ENCODE results near the gene BAZ2B.

BAZ2B gene

DNA sequence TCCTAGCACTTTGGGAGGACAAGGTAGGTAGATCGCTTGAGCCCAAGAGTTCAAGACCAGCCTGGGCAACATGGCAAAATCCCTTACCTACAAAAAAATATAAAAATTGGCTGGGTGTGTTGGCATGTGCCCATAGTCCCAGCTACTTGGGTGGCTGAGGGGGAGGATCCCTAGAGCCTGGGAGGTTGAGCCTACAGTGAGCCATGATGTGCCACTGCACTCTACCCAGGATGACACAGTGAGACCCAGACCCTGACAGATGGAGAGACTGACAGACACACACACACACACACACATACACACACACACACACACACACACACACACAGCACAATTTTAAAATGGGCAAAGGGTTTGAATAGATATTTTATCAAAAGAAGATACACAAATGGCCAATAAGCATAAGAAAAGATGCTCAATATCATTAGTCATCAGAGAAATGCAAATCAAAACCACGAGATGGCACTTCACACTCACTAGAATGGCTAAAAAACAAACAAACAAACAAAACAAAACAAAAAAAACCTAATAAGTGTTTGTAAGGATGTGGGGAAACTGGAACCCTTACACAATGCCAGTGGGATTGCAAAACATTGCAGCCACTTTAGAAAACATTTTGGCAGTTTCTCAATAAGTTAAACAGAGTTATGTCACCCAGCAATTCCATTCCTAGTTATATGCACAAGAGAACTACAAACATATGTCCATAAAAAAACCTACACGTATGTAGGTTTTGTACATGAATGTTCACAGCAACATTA is 42.3 kb downstream of the BAZ2B start:
- DNase-seq (ENCODE audit: low read depth in 3 of 3), result no peak

DNA sequence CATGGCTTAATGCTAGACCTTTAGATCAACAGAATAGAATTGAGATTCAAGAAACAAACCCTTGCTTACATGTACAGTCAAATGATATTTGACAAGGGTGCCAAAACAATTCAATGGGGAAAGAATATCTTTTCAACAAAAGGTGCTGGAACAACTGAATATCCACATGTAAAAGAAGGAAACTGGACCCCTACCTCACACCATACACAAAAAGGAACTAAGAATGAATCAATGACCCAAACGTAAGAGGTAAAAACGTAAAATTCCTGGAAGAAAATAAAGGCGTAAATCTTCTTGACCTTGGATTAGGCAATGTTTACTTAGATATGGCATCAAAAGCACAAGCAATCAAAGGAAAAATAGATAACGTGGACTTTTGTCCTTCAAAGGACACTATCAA is 43.1 kb downstream of the BAZ2B start:
- DNase-seq (ENCODE audit: low read depth in 3 of 3), result no peak

GRCh38 chr2:159572459-159572858 is 43.9 kb downstream of the BAZ2B start:
- DNase-seq (ENCODE audit: low read depth in 3 of 3), result no peak

DNA sequence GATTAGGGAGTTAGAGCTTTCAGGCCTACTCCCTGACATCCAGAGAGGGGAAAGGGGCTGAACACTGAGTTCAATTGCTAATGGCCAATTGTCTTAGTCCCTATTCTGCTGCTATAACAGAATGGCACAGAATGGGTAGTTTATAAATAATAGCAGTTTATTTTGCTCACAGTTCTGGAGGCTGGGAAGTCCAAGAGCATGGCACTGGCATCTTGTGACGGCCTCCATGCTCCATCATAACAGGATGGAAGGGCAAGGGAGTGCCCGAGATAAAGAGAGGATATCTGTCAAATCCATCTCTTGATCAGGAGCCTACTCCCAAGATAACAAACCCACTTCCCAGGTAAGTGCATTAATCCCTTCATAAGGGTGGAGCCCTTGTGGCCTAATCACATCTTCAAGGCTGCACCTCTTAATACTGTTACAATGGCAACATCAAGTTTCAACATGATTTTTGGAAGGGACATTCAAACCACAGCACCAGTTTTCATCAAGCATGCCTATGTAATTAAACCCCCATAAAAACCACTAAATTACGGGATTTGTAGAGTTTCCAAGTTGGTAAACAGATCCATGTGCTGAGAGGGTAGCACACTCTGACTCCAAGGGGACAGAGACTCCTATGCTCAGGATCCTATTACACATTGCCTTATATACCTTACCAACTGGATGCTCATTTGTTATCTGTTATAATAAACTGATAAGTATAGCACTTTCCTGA is 44.6 kb downstream of the BAZ2B start:
- DNase-seq (ENCODE audit: low read depth in 3 of 3), result no peak

DNA sequence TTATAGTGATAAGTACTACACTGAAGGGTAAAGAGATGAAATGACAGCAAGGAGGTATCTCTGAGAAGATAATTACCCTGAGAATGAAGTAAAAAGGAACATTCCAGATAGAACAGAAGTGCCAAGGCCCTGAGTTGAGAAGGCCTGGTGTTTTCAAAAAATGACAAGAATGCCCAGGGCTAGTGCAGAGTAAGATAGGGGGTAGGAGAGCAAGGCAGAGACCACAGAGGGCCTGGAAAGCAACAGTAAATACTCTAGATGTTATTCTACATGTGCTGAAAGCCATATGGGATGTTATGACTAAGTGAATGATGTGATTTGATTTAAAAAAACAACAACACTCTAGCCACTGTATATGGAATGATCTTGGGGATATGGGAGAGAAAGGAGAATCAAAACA is 52.3 kb downstream of the BAZ2B start:
- DNase-seq (ENCODE audit: low read depth in 3 of 3), result no peak

DNA sequence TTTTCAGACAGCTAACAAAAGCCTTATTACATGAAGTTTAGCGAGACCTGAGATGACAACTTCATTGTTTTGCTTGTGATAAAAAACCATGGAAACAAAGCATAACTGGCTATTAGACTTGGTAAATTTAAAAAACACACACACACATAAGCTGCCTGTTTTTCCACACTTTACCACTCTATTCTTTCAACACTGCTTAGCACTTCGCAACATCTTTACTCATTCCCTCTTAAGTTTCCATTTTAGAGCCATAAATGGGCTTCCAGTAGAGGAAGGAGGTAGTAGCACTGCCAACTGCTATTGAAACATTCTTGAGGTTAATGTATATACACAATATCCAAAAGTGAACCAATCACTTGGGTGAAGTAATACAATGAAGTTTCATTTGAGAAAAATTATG is 54.1 kb downstream of the BAZ2B start:
- no peak for DNase-seq (ENCODE audit: low read depth in 3 of 3)

GRCh38 chr2:159561786-159562185 is 54.6 kb downstream of the BAZ2B start:
- DNase-seq (ENCODE audit: low read depth in 3 of 3), result no peak

GRCh38 chr2:159561242-159561641 is 55.1 kb downstream of the BAZ2B start:
- no peak for DNase-seq (ENCODE audit: low read depth in 3 of 3)

GRCh38 chr2:159559034-159559433 is 57.3 kb downstream of the BAZ2B start:
- no peak for DNase-seq (ENCODE audit: low read depth in 3 of 3)

- no peak for DNase-seq (ENCODE audit: low read depth in 3 of 3)
These were observed 57.9 kb downstream of the BAZ2B start for GRCh38 chr2:159558479-159558878.

- DNase-seq (ENCODE audit: low read depth in 3 of 3), result no peak
These were observed 58.8 kb downstream of the BAZ2B start for GRCh38 chr2:159557437-159558034.

DNA sequence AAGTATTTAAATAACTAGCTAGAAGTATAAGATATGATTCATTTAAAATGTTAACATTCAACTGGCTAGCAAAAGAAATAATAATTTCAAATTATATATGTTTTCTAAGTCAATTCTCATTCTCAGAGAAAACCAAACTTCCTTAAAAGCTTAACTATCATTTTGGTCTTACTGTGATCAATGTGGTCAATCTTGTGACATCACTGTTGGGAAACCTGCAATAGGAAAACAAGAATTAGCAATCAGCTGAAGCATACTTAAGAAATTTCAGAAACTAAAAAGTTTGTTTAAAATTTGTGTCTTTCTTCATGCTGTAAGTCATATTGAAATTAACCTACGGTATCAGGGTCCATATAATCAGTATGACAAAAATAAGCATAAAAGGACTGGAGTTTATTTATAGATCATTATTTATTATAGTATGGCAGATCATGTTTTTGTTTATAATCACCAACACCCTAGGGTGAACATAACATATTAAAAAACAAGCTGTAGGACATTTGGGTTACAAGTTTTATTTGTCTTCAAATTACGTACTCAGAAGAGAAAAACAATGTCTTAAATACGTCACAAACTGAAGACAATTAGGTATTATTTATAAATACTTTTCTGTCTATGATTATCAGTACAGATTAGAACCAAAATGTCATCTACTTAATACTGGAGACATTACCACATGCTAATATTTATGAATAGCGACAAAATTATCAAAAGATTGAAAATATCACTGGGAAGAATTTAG is 60.5 kb downstream of the BAZ2B start:
- DNase-seq (ENCODE audit: low read depth in 3 of 3), result no peak

DNA sequence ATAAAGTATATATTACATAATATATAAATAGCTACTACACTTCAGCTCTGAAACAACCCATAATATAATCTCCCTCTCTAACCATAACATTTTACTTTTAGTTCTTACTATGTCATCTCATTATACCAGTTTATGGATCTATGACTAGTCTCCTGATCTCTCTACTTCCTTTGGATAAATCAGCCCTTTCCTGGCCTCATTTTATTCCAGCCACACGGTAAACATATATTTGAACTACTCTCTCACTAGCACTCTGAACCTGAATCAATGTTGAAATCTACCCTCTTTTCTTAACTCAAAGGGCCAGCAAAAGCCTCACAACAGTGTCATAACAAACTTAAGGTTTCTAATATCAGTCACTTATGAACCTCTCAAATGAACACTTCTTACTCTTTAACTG is 62.6 kb downstream of the BAZ2B start:
- no peak for DNase-seq (ENCODE audit: low read depth in 3 of 3)

DNA sequence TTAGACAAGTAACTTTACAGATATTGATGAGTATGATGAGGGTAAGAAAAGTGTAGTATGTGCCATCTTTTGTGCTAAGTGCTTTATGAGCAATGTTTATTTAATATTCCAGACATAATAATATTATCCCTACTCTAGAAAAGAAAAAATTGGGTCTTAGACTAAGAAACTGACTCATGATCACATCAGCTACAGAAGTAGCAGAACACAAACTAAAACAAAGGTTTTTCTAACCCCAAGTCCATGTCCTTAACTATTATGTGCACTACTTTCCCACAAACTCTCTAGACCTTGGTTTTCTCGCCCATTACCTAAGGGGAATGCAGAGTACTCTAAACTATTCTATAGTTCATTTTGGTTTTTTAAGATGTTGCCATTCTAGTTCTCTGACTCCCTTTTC is 64.5 kb downstream of the BAZ2B start:
- DNase-seq (ENCODE audit: low read depth in 3 of 3), result no peak

DNA sequence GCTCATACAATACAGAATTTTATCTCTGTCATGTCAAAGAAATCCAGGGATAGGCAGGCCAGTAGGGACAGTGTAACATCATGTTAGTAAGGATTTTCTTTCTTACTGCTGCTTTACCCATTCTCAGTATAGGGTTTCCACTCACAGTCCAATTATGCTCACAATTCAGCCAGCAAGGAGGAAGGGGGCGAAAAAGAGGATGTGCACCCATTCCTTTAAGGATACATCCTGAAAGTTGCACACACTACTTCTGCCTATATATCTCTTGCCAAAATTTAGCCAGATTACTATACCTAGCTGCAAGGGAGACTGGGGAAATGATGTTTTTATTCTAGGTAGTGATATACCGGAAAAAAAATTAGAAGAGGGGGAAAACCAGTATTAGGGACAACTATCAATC is 66.1 kb downstream of the BAZ2B start:
- no peak for DNase-seq (ENCODE audit: low read depth in 3 of 3)

GRCh38 chr2:159549234-159549633 is 67.1 kb downstream of the BAZ2B start:
- DNase-seq (ENCODE audit: low read depth in 3 of 3), result no peak

- no peak for DNase-seq (ENCODE audit: low read depth in 3 of 3)
These were observed 69.5 kb downstream of the BAZ2B start for GRCh38 chr2:159546716-159547430.

DNA sequence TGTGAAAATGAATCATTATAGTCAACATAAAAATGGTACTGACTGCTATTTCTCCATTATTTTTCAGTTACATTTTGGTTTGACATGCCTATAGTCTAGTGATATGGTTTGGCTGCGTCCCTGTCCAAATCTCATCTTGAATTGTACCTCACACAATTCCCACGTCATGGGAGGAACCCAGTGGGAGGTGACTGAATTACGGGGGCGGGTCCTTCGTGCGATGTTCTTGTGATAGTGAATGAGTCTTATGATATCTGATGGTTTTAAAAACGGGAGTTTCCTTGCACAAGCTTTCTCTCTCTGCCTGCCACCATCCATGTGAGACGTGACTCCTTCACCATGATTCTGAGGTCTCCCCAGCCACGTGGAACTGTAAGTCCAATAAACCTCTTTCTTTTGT is 70.3 kb downstream of the BAZ2B start:
- DNase-seq (ENCODE audit: low read depth in 3 of 3), result no peak

DNA sequence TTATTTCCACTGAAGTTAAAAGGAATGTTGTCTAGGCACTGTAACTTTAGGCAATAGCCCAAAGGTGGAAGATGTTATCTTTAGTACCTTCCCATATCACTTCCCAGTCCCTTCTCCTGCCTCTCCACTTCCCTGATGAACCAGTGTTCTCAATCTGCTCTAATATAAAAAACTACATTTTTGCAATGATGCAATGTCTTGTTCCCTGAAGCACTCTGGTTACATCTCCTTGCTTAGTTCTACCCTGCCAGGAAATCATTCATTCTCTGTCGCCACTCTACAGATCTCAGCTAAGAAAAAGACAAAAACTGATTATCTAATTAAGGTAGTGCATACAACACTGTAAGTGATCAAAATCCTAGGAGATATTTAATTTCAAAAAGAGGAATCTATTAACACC is 71.3 kb downstream of the BAZ2B start:
- DNase-seq (ENCODE audit: low read depth in 3 of 3), result no peak

- no peak for DNase-seq (ENCODE audit: low read depth in 3 of 3)
These were observed 74.2 kb downstream of the BAZ2B start for GRCh38 chr2:159542101-159542500.

DNA sequence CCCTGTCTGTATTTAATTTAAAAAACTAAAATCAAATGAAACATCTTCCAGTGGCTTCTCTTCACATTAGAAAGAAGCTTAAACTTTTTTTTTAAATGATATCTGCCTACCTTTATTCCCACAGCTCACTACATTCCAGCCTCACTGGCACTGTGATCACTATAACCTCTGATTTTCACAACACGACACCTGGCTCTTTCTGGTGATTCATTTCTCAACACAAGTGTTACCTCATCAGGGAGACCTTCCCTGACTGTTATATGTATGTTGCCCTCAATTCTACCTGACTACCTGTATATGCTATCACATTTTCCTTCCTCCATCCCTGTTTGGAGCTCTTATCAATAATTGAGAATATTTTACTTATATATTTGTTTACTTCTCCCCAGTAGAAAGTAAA is 76.6 kb downstream of the BAZ2B start:
- no peak for DNase-seq (ENCODE audit: low read depth in 3 of 3)

DNA sequence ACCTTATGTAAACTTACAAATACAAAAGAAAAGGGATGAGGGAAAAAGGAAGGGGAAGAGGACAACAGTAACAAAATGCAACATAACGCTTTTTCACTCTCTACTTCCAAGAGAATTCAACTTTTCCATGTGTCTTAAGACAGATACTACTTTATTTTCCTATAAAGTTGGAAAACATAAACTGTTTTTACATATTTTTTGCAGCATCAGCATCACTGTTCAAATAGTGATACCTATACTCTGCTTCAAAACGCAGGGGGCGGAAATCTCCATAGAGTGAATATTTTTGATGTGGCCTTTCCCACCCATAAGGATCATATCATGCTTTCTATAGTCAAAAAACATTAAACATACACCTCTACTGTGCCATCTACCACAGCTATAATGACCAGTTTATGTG is 77.5 kb downstream of the BAZ2B start:
- no peak for DNase-seq (ENCODE audit: low read depth in 3 of 3)

Data from stimulated activated CD4-positive, alpha-beta T cell treated with anti-CD3 and anti-CD28 coated beads, TNF-alpha, amount 100 ng/mL, for 48 hours (primary cell).